Upper lobe of left lung (tissue), 6 donors: ENCODE measurements around the gene MYL7. TPM values are rescaled to one million over a fixed set of nuclear protein-coding genes. Genes with fewer than 3 reads are reported as not detected.

Source experiments
- ATAC-seq, 2 donors: fragments of 200-7000 bp; cut with Tn5 transposase; one replicate each; pipeline ENCODE4 v1.9.1; 2022; ENCODE audit warnings: mild to moderate bottlenecking in 2 of 2, moderate library complexity in 2 of 2; ENCODE audit not compliant: low FRiP score in 2 of 2
- DNase-seq, 2 donors: peaks; one replicate each; pipeline ENCODE4 v3.0.0-alpha.2; 2019 to 2020
- H3K27ac ChIP-seq, 4 donors: fragments of 200-600 bp; sonication (generic); one replicate each; pipeline ENCODE4 v1.5.1; 2016 to 2019
- H3K27me3 ChIP-seq, 4 donors: fragments of 200-600 bp; sonication (generic); one replicate each; pipeline ENCODE4 v1.5.1; 2017 to 2019
- H3K36me3 ChIP-seq, 4 donors: fragments of 200-600 bp; sonication (generic); one replicate each; pipeline ENCODE4 v1.5.1; 2016 to 2019
- H3K4me1 ChIP-seq, 4 donors: fragments of 200-600 bp; sonication (generic); one replicate each; pipeline ENCODE4 v1.5.1; 2018 to 2019
- H3K4me3 ChIP-seq, 4 donors: fragments of 200-600 bp; sonication (generic); one replicate each; pipeline ENCODE4 v1.5.1; 2017 to 2019; ENCODE audit warnings: mild to moderate bottlenecking in 2 of 4, moderate library complexity in 1 of 4
- H3K9me3 ChIP-seq, 4 donors: fragments of 200-600 bp; sonication (generic); one replicate each; pipeline ENCODE4 v1.5.1; 2018 to 2019
- CTCF ChIP-seq, 6 experiments: fragments of 450-650 bp in 4 of 6; fragments of 200-600 bp in 2 of 6; sonication (generic) in 2 of 6; IDR thresholded peaks; one replicate each; pipeline ENCODE4 v1.5.1; 2016 to 2019; ENCODE audit warnings: antibody characterized with exemption in 6 of 6
- EP300 ChIP-seq, 4 donors: sonication (generic); formaldehyde crosslinking; IDR thresholded peaks; one replicate each; pipeline ENCODE4 v1.5.1; 2017; ENCODE audit warnings: antibody characterized with exemption in 4 of 4, control low read depth in 2 of 4
- POLR2A ChIP-seq, 4 donors: fragments of 450-650 bp; IDR thresholded peaks; one replicate each; pipeline ENCODE4 v1.5.1; 2016 to 2017; ENCODE audit warnings: antibody characterized with exemption in 4 of 4, mild to moderate bottlenecking in 2 of 4
- POLR2AphosphoS5 ChIP-seq, 2 donors: sonication (generic); formaldehyde crosslinking; IDR thresholded peaks; one replicate each; pipeline ENCODE4 v1.5.1; 2017; ENCODE audit warnings: antibody characterized with exemption in 2 of 2
- WGBS, 2 donors: methylation state at CpG; one replicate each; pipeline ENCODE4 v1.1.5; 2017 to 2018; 5-methylcytosine and 5-hydroxymethylcytosine counted together
- total RNA-seq, 6 donors: library from RNA; depleted of rRNA in 4 of 6; stranded (reverse); fragments of >200 nt in 4 of 6; gene quantifications; one replicate each; pipeline versions ENCODE4 v1.1.0 to v1.2.1, GENCODE V29; 2016 to 2021
- donor health status: DM: no; HTN: no; CAD: no; lungs with moderate emphysema.
- donor health status: DM: no; HTN: yes; CAD: no; lungs with severe emphysema.

Gene MYL7
- total RNA-seq, 6 donors from 2014 or later, result not detected

GRCh38 chr7:44187636-44188416 lies 46.7 kb upstream of the MYL7 start:
- 36 to 71% methylated on average over 5 to 9 of the region's 9 CpGs for WGBS, 2 donors
- no peak for TF ChIP-seq POLR2A (IDR thresholded peaks at IDR 0.05)
- TF ChIP-seq EP300 (IDR thresholded peaks at IDR 0.05), result no peak
- TF ChIP-seq CTCF (IDR thresholded peaks at IDR 0.05), result no peak
- TF ChIP-seq POLR2AphosphoS5 (IDR thresholded peaks at IDR 0.05), result no peak
- no peak for ATAC-seq
- no peaks in the 10 kb centered on the region for H3K27me3 ChIP-seq
- no peaks in the 10 kb centered on the region for H3K4me1 ChIP-seq
- H3K4me3 ChIP-seq, result no peak overlapping the region
- H3K9me3 ChIP-seq, result no peaks in the 10 kb centered on the region
- H3K27ac ChIP-seq, result no peak overlapping the region
- no peaks in the 10 kb centered on the region for H3K36me3 ChIP-seq
- no peak for DNase-seq

- 77 to 82% methylated on average over 5 of the region's 5 CpGs for WGBS, 2 donors
- no peak for DNase-seq
Observed at GRCh38 chr7:44186736-44187135, 45.6 kb upstream of the MYL7 start.

GRCh38 chr7:44185729-44186128 lies 44.6 kb upstream of the MYL7 start:
- no peak overlapping the region for H3K4me3 ChIP-seq
- H3K9me3 ChIP-seq, result no peaks in the 10 kb centered on the region
- ATAC-seq (no peak), DNase-seq (peak in 1 of 2 donors; percentile 61)
- no peak overlapping the region for H3K27ac ChIP-seq
- no peaks in the 10 kb centered on the region for H3K4me1 ChIP-seq
- no peak for TF ChIP-seq POLR2A (IDR thresholded peaks at IDR 0.05)
- no peak for TF ChIP-seq EP300 (IDR thresholded peaks at IDR 0.05)
- TF ChIP-seq CTCF (IDR thresholded peaks at IDR 0.05), result no peak
- no peak for TF ChIP-seq POLR2AphosphoS5 (IDR thresholded peaks at IDR 0.05)
- no peaks in the 10 kb centered on the region for H3K27me3 ChIP-seq
- H3K36me3 ChIP-seq, result no peaks in the 10 kb centered on the region
- WGBS, 2 donors, result 87 to 97% methylated on average over 4 to 5 of the region's 5 CpGs

More at GRCh38 chr7:44186736-44187135, 45.6 kb upstream of the MYL7 start:
- no peak overlapping the region for H3K4me3 ChIP-seq
- H3K9me3 ChIP-seq, result no peaks in the 10 kb centered on the region
- H3K27ac ChIP-seq, result no peak overlapping the region
- no peaks in the 10 kb centered on the region for H3K36me3 ChIP-seq
- H3K4me1 ChIP-seq, result no peaks in the 10 kb centered on the region
- no peak for ATAC-seq
- no peaks in the 10 kb centered on the region for H3K27me3 ChIP-seq
- TF ChIP-seq POLR2A (IDR thresholded peaks at IDR 0.05) (no peak), EP300 (IDR thresholded peaks at IDR 0.05) (no peak), POLR2AphosphoS5 (IDR thresholded peaks at IDR 0.05) (no peak), CTCF (IDR thresholded peaks at IDR 0.05) (no peak)

- no peak for ATAC-seq
- 83 to 87% methylated on average over 2 of the region's 2 CpGs for WGBS, 2 donors
- H3K27ac ChIP-seq, result no peak overlapping the region
- TF ChIP-seq EP300 (IDR thresholded peaks at IDR 0.05) (no peak), POLR2AphosphoS5 (IDR thresholded peaks at IDR 0.05) (no peak)
- H3K9me3 ChIP-seq, result no peaks in the 10 kb centered on the region
- DNase-seq, result no peak
- no peaks in the 10 kb centered on the region for H3K36me3 ChIP-seq
- no peaks in the 10 kb centered on the region for H3K4me1 ChIP-seq
- H3K4me3 ChIP-seq, result no peak overlapping the region
- H3K27me3 ChIP-seq, result no peaks in the 10 kb centered on the region
Observed at GRCh38 chr7:44184873-44185446, 43.8 kb upstream of the MYL7 start.

GRCh38 chr7:44184206-44184872 lies 43.2 kb upstream of the MYL7 start:
- no peaks in the 10 kb centered on the region for H3K27me3 ChIP-seq
- DNase-seq (peak in 1 of 2 donors; percentile 33), ATAC-seq (peak in 1 of 2 donors; percentile 44)
- TF ChIP-seq EP300 (IDR thresholded peaks at IDR 0.05), result no peak
- no peak for TF ChIP-seq POLR2A (IDR thresholded peaks at IDR 0.05)
- no peak for TF ChIP-seq CTCF (IDR thresholded peaks at IDR 0.05)
- TF ChIP-seq POLR2AphosphoS5 (IDR thresholded peaks at IDR 0.05), result no peak
- no peaks in the 10 kb centered on the region for H3K36me3 ChIP-seq
- H3K9me3 ChIP-seq, result no peaks in the 10 kb centered on the region
- no peak overlapping the region for H3K4me3 ChIP-seq
- no peak overlapping the region for H3K27ac ChIP-seq
- H3K4me1 ChIP-seq, result no peaks in the 10 kb centered on the region
- 72 to 75% methylated on average over 14 to 16 of the region's 16 CpGs for WGBS, 2 donors
